Kasumi-1 (cell line): ENCODE measurements around the gene ST7L.

Source experiments
- DNase-seq, 2 experiments: peaks; one replicate each; lab custom pipeline; 2025; lab: John Stamatoyannopoulos, UW

ST7L gene

GRCh38 chr1:112515311-112516009 lies 103.5 kb downstream of the ST7L start:
- DNase-seq, result no peak

GRCh38 chr1:112514901-112515300 lies 104.0 kb downstream of the ST7L start:
- DNase-seq, result no peak

GRCh38 chr1:112513112-112513870 lies 105.7 kb downstream of the ST7L start:
- no peak for DNase-seq

GRCh38 chr1:112511897-112512296 lies 107.0 kb downstream of the ST7L start:
- DNase-seq, result no peak

GRCh38 chr1:112510340-112510739 lies 108.6 kb downstream of the ST7L start:
- no peak for DNase-seq

- no peak for DNase-seq
Measured at GRCh38 chr1:112509660-112510178, 109.2 kb downstream of the ST7L start.

GRCh38 chr1:112509005-112509659 lies 109.8 kb downstream of the ST7L start:
- no peak for DNase-seq

GRCh38 chr1:112508278-112509004 lies 110.5 kb downstream of the ST7L start, which contains the start of gene WNT2B:
Gene WNT2B, plus strand, starts transcription at chr1:112508965. Its CDS starts 298 bp downstream, at chr1:112509263.
- DNase-seq, result peak; percentile 10 to 33

- DNase-seq, result no peak
Measured at GRCh38 chr1:112507921-112508277, 111.0 kb downstream of the ST7L start.

GRCh38 chr1:112507336-112507735 lies 111.6 kb downstream of the ST7L start:
- no peak for DNase-seq

GRCh38 chr1:112506731-112507130 lies 112.2 kb downstream of the ST7L start:
- DNase-seq, result no peak

- DNase-seq, result no peak
Measured at GRCh38 chr1:112506306-112506705, 112.6 kb downstream of the ST7L start.

- DNase-seq, result no peak
Measured at GRCh38 chr1:112505878-112506277, 113.1 kb downstream of the ST7L start.

- DNase-seq, result no peak
Measured at GRCh38 chr1:112505400-112505785, 113.5 kb downstream of the ST7L start.

GRCh38 chr1:112504661-112505399 lies 114.1 kb downstream of the ST7L start:
- DNase-seq, result no peak

GRCh38 chr1:112504001-112504660 lies 114.8 kb downstream of the ST7L start:
- DNase-seq, result no peak

GRCh38 chr1:112502826-112503225 lies 116.1 kb downstream of the ST7L start:
- no peak for DNase-seq

- DNase-seq, result peak; percentile 16 to 33
Measured at GRCh38 chr1:112501810-112502641, 116.9 kb downstream of the ST7L start.

- DNase-seq, result no peak
Measured at GRCh38 chr1:112496290-112496689, 122.7 kb downstream of the ST7L start.

GRCh38 chr1:112493351-112493750 lies 125.6 kb downstream of the ST7L start:
- no peak for DNase-seq
